Stimulated activated CD8-positive, alpha-beta memory T cell treated with anti-CD3 and anti-CD28 coated beads, Interleukin-4, amount 100 ng/mL, for 48 hours (primary cell): ENCODE data around the gene IQSEC1.
A peak's percentile ranks its signal among the peaks of the same experiment; 100 is the strongest.

ENCODE experiments used
- DNase-seq: peaks from one replicate; pipeline ENCODE4 v3.0.0-alpha.2; 2020

The IQSEC1 gene

GRCh38 chr3:12980596-12981290 is 92.5 kb downstream of the IQSEC1 start:
- DNase-seq, result no peak

DNA sequence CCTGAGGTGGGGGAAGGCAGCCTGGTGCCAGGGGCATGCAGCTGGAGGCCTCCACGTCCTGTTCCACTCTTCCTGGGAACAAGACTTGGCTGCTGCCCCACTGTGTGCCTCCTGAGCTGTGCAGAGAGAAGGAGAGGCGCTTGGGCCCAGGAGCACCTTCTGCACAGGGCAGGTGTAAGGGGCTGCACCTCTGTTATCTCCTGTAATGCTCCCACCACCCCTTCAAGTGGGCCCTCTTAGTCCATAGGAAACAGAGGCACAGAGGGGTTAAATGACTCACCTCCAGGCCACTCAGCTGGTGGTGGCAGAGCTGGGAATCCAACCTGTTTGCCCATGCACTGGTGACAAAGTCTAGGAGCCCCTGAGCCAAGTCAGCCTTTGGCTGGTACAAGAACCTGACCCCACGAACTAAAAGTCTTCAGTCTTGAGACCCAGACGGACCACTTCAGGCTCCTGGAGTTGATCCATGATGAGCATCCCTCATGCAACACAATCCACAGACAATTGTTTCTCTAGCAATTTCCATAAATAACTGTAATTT is 93.2 kb downstream of the IQSEC1 start:
- DNase-seq, result no peak

GRCh38 chr3:12979151-12979946 is 93.9 kb downstream of the IQSEC1 start:
- no peak for DNase-seq

DNA sequence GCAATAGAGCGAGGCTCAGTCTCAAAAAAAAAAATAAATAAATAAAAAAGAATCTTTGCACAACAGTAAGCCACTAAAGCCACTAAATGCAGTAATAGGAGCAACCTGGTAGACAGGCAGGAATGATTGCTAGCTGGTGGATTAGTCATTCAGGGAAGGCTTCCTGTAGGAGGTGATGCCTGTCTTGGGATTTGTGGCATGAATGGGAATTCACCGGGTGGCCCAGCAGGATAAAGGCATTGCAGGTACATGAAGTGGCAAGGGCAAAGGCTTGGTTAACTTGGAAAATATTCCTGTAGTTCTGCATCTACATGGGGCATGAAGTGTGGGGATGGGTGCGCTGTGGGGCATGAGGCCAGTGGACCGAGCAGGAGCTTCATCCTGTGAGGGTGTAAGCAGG is 94.5 kb downstream of the IQSEC1 start:
- DNase-seq, result no peak

- no peak for DNase-seq
Observed at GRCh38 chr3:12977117-12977808, 96.0 kb downstream of the IQSEC1 start.

DNA sequence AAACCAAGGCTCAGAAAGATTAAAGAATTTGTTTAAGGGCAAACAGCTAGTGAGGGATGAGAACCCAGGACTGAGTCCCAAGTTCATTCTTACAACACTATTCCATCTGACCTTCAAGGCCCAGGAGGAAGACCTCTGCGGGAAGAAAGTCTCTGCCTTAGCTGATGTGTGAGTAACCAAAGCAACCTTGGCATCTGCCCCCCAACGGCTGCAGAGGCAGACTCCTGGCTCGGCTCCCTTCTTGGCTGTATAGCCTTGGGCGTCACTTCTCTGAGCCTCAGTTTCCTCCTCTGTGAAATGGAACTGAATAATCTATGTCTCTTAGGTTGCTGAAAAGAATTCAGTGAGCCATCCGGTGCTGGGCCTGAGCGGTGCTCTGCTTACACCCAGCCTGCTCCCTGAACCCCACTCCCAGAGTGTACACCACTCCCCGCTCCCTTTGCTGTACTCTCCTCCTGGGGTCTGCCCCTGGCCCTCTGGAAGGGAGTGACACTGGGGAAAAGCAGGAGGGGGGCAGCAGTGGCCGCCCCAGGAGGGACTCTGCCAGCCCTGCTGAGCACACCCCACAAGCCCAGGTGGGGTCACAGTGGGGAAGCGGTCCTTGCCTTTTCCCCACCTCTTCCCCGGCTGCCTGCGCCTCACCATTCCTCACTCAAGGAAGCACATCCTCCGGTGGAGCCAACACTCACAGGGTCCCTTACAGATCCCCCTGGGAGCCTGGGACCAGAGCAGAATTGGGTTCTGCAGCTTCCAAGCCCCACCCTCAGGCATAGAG is 97.3 kb downstream of the IQSEC1 start:
- DNase-seq, result no peak

- DNase-seq, result no peak
Observed at GRCh38 chr3:12974819-12975218, 98.4 kb downstream of the IQSEC1 start.

- DNase-seq, result no peak
Observed at GRCh38 chr3:12974334-12974733, 98.9 kb downstream of the IQSEC1 start.

DNA sequence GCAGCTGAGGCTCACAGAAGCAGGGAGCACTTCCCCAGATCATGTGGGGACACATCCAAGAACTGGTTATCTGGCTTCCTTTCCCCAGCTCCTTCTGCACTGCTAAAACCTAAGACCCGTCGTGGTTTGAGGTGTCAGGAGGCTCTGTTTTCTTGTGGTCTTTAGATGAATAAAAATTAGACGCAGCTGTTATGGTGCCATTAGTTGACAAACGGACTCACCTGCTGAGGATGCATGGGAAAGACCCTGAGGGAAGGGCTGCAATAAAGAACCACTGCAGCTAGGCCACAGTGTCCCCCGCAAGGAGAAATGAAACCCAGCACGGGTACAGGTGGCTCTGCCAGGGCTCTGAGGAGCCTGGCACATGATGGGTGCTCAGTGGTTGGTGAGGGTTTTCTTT is 99.4 kb downstream of the IQSEC1 start:
- no peak for DNase-seq

DNA sequence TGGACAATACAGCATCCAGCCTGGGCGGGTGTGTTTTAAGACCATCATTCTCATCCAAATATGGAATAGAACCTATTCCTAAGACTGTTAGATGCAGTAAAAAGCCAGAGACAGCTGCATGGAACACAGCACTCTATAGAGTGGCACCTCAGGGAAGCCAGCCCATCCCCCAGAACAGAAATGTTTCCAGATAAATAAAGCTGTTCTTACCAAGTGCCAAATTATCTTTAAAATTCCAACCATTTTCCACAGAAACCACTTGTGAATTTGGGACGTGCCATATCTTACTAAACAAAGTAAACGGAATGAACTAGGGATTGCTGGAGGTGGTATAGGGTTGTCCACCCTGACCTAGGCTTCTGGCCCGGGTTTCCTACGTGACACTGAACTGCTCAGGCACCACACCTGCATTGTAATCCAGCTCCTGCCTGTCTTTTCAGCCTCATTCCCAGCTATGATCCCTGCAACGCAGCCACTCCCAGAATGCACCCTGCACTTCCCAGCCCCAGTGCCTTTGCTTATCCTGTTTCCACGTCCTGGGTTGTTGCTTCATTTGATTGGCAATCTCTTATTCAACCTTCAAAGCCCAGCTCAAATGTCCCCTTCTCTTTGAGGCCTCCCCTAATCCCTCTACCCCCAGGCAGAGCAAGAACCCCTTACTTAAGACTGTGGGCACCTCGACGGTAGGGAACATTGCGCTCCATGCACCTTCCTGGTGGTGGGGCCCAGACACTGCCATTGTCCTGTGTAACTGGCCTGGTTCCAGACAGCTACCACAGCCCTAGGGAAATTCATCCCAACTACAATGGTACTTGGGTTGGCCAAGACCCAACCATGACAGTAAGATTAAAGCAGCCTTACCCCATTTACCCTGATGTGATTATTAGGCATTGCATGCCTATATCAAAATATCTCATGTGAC is 100.2 kb downstream of the IQSEC1 start:
- no peak for DNase-seq

GRCh38 chr3:12972043-12972442 is 101.2 kb downstream of the IQSEC1 start:
- DNase-seq, result no peak

DNA sequence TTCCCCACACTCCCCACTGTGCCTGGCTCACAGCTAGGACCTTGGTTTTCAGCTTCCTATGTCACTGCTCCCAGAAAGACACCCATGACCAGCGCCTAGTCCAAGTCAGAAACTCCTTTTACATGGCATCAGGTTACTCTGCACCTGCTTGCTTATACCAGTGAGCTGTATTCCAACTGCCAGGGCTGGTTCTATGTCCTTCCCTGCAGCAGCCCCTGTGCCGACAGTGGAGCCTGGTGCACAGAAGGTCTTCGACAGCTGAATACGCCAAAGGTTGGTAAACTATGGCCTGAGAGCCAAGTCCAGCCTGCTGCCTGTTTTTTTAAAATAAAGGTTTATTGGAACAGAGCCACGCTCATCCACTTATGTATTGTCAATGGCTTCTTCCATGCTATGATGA is 102.5 kb downstream of the IQSEC1 start:
- no peak for DNase-seq

GRCh38 chr3:12969486-12969885 is 103.7 kb downstream of the IQSEC1 start:
- DNase-seq, result no peak

- no peak for DNase-seq
Observed at GRCh38 chr3:12968541-12968940, 104.7 kb downstream of the IQSEC1 start.

DNA sequence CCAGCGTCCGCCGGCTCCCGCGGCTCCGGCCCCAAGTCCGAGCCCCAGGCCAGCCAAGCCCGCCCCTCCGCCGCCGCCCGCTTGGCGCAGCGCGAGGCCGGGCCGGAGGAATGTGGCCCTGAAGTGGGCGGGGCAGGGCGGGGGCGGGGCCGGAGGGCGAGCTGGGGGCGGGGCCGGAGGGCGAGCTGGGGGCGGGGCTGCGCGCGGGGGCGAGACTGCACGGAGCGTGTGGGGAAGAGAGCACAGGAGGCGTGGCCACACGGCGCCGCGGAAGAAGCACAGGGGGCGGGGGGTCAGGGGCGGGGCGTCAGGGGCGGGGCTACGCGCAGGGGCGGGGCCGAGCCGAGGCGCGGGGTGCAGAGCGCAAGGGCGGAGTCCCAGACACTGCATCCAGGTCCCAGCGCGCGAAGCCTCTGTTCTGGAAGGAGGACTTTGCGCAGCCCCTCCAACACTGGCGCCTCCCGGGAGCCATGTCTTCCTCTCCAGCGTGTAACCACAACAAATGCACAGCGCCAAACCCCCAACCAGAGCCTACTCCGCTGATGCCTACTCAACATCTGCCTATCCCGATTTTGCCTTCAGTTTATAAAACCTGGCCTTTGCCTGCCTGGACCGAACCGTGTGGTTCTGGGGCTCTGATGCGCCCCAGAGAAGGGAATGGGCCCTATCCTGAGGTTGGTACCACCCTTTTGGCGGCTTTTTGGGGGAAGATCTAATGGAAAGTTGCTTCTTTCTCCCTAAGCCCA is 105.5 kb downstream of the IQSEC1 start:
- DNase-seq, result peak; percentile 87

- no peak for DNase-seq
Observed at GRCh38 chr3:12966847-12967605, 106.2 kb downstream of the IQSEC1 start.

- DNase-seq, result peak; percentile 35
Observed at GRCh38 chr3:12965999-12966846, 107.0 kb downstream of the IQSEC1 start.

- DNase-seq, result no peak
Observed at GRCh38 chr3:12964711-12965612, 108.3 kb downstream of the IQSEC1 start.
